Choroid plexus epithelial cell (primary cell): ENCODE results near the gene MYT1.
"Not testable (repeated sequence)": the region's sequence is repeated elsewhere in the genome, so short reads cannot be mapped to it uniquely, and the experiment has no call there.

Experiments used
- DNase-seq: peaks from one replicate; pipeline ENCODE4 v3.0.0-alpha.2; 2010; ENCODE audit warnings: low read depth
- H3K4me3 ChIP-seq: 2 replicates; pipeline ENCODE4 v1.5.1; 2011; ENCODE audit warnings: low read depth, mild to moderate bottlenecking, control low read depth, low read length, moderate library complexity
- TF ChIP-seq, protein P1 (sequence below): conservative IDR thresholded peaks from 2 replicates; pipeline ENCODE4 v1.5.1; 2011; ENCODE audit warnings: low read depth, mild to moderate bottlenecking, control low read depth, inconsistent platforms, low read length, moderate library complexity

Gene MYT1

DNA sequence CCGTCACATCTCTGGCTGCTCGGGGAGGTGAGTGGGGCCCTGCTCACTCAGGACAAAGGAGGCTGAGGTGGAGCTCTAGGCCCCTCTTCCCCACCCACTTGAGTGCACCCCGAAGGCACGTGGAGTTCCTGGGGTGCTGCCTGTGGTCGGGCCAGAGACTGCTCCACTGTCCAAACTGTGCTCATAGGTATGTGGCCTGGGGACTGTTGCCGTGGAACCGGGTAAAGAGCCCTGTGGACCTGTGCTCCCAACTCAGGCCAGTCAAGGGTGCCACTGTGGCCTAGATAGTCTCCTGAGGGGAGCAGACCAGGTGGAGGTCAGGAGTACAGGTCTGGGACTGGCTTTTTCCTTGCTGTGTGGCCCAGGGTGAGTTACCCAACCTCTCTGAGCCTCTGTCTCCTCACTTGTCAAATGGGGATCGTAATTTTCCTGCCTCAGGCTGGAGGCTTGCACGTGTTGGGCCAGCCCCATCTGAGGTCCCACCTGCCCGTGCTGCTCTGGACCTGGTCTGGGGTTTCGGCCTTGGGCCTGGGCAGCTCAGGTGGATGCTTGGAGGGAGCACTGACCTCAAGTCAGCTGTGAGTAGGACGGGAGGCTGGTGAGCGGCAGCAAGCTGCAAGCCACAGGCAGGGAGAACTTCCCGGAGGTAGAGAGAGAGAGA is 44.4 kb upstream of the MYT1 start:
- H3K4me3 ChIP-seq = no peak overlapping the region
- TF ChIP-seq, protein P1, sequence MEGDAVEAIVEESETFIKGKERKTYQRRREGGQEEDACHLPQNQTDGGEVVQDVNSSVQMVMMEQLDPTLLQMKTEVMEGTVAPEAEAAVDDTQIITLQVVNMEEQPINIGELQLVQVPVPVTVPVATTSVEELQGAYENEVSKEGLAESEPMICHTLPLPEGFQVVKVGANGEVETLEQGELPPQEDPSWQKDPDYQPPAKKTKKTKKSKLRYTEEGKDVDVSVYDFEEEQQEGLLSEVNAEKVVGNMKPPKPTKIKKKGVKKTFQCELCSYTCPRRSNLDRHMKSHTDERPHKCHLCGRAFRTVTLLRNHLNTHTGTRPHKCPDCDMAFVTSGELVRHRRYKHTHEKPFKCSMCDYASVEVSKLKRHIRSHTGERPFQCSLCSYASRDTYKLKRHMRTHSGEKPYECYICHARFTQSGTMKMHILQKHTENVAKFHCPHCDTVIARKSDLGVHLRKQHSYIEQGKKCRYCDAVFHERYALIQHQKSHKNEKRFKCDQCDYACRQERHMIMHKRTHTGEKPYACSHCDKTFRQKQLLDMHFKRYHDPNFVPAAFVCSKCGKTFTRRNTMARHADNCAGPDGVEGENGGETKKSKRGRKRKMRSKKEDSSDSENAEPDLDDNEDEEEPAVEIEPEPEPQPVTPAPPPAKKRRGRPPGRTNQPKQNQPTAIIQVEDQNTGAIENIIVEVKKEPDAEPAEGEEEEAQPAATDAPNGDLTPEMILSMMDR = no peak
- DNase-seq = no peak

DNA sequence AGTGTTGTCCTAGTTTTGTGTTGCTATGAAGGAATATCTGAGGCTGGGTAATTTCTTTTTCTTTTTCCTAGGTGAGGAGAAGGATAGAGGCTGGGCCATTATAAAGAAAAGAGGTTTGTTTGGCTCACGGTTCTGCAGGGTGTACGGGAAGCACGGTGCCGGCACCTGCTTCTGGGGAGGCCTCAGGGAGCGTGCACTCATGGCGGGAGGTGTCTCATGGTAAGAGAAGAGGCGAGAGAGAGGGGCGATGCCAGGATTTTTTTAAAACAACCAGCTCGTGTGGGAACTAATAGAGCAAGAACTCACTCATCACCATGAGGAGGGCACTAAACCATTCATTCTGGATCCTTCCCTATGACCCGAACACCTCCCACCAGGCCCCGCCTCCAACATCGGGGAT is 42.7 kb upstream of the MYT1 start:
- no peak for DNase-seq

DNA sequence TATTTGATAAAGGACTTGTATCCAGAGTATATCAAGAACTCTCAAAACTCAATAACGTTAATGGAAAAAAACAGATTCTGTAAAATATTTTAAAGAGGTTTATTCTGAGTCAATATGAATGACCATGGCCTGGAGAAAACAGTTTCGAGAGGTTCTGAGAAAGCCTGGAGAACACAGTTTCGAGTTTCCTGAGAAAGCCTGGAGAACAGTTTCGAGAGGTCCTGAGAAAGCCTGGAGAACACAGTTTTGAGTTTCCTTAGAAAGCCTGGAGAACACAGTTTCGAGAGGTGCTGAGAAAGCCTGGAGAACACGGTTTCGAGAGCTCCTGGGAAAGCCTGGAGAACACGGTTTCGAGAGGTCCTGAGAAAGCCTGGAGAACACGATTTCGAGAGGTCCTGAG is 41.3 kb upstream of the MYT1 start:
- H3K4me3 ChIP-seq, DNase-seq: not testable (repeated sequence)

More for the DNA sequence above, 42.7 kb upstream of the MYT1 start:
- TF ChIP-seq, protein P1 = no peak
- H3K4me3 ChIP-seq = no peak overlapping the region

DNA sequence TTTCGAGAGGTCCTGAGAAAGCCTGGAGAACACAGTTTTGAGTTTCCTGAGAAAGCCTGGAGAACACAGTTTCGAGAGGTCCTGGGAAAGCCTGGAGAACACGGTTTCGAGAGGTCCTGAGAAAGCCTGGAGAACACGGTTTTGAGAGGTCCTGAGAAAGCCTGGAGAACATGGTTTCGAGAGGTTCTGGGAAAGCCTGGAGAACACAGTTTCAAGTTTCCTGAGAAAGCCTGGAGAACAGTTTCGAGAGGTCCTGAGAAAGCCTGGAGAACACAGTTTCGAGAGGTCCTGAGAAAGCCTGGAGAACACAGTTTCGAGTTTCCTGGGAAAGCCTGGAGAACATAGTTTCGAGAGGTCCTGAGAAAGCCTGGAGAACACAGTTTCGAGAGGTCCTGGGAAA is 40.7 kb upstream of the MYT1 start:
- DNase-seq, H3K4me3 ChIP-seq: not testable (repeated sequence)

DNA sequence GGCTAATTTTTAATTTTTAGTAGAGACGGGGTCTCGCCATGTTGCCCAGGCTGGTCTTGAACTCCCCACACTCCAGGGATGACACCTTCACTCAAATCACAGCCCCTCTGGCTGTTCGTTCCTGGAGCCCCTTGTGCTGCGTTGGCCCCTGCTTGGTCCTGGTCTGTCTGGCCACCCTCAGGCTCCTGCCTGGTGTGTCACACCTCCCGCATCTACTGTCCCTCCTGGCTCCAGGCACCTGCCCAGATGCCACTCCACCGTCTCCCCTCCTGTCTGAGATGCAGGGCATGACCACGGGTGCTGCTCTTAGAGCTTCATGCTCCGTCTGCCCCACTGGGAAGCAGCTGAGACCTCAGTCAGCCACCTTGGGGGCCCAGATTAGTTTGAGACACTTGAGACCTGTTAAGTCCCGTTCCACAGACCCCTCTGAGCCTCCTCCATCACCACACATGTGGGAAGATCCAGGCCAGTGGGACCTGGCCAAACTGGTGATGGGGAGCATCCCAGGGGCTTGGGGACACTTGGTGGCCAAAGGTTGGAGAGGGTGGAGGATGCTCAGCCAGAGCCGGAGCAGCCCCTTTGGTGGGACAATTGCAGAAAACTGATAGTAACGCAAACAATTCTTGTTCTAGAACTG is 35.0 kb upstream of the MYT1 start:
- no peak overlapping the region for H3K4me3 ChIP-seq
- TF ChIP-seq, protein P1 = no peak
- DNase-seq = no peak

DNA sequence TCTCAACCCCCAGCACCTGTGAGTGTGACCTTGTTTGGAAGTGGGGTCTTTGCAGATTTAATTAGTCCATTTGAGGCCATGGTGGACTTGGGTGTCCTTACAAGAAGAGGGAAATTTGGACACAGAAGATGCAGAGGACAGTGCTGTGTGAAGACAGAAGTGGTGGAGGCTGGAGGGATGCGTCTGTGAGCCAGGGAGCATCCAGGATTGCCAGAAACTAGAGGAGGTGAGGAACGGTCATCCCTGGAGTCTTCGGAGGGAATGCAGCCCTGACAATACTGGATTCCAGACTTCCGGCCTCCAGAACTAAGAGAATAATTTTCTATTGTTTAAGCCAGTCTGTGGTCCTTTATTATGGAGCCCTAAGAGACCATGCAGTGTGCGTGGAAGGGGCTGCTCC is 34.0 kb upstream of the MYT1 start:
- DNase-seq = no peak
- H3K4me3 ChIP-seq = no peak overlapping the region
- TF ChIP-seq, protein P1 = no peak

DNA sequence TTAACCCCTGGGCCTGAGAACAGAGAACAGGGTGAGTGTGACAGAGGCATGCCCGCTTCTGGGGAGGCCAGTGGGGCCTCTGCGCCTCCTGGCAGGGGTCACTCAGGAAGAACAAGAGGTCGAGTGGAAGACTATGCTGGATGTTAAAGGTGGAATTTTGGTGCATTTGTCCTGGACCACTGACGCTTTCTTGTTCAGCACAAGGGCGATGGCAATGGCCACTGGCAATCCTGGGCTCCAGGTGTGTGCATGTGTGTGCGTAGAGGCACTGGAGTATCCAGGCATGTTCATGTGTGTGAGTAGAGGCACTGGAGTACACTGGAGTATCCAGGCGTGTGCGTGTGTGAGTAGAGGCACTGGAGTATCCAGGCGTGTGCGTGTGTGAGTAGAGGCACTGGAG is 33.4 kb upstream of the MYT1 start:
- TF ChIP-seq, protein P1 = no peak
- no peak overlapping the region for H3K4me3 ChIP-seq
- DNase-seq = no peak

DNA sequence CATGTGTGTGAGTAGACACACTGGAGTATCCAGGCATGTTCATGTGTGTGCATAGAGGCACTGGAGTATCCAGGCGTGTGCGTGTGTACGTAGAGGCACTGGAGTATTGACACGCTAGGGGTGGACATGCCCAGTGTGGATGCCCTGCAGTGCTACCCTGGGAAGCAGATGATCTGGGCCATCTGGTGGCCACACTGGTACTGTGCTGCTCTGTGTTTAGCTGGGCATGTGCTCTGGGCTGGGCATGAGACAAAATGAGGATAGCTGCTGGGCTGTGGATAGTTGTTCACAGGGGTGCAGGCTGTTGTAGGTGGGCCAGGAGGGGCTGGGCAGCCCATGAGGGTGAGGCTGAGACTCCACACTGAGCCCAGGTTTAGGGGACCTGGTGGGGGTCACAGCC is 32.8 kb upstream of the MYT1 start:
- TF ChIP-seq, protein P1 = peak; percentile 38
- H3K4me3 ChIP-seq = no peak overlapping the region
- peak; percentile 24 for DNase-seq
